Peyer's patch (tissue), 4 donors: Measurements from ENCODE around the gene SRPK2. TPM values are rescaled to one million over a fixed set of nuclear protein-coding genes. Genes with fewer than 3 reads are reported as not detected.

Source experiments
- DNase-seq, 3 donors: peaks; one replicate each; pipeline ENCODE4 v3.0.0-alpha.2; 2017 to 2019
- H3K27ac ChIP-seq, 4 donors: fragments of 200-600 bp; sonication (generic); one replicate each; pipeline ENCODE4 v1.5.1; 2016 to 2019
- H3K27me3 ChIP-seq, 2 donors: fragments of 200-600 bp; sonication (generic); one replicate each; pipeline ENCODE4 v1.5.1; 2019
- H3K36me3 ChIP-seq, 3 donors: fragments of 200-600 bp; sonication (generic); one replicate each; pipeline ENCODE4 v1.5.1; 2016 to 2019
- H3K4me1 ChIP-seq, 4 donors: fragments of 200-600 bp; sonication (generic); one replicate each; pipeline ENCODE4 v1.5.1; 2016 to 2019
- H3K4me3 ChIP-seq, 4 donors: fragments of 200-600 bp; sonication (generic); 1 replicate in 3 of 4; 2 replicates in 1 of 4; pipeline ENCODE4 v1.5.1; 2016 to 2019; ENCODE audit warnings: mild to moderate bottlenecking in 1 of 4
- H3K9me3 ChIP-seq, 4 donors: fragments of 200-600 bp; sonication (generic); one replicate each; pipeline ENCODE4 v1.5.1; 2016 to 2019; ENCODE audit warnings: mild to moderate bottlenecking in 1 of 4
- CTCF ChIP-seq, 6 experiments: fragments of 450-650 bp in 4 of 6; fragments of 200-600 bp in 2 of 6; sonication (generic) in 1 of 6; IDR thresholded peaks; one replicate each; pipeline ENCODE4 v1.5.1; 2017 to 2019; ENCODE audit warnings: antibody characterized with exemption in 6 of 6, mild to moderate bottlenecking in 3 of 6, moderate library complexity in 1 of 6
- POLR2A ChIP-seq, 2 donors: fragments of 450-650 bp; IDR thresholded peaks; one replicate each; pipeline ENCODE4 v1.5.1; 2017; ENCODE audit warnings: antibody characterized with exemption in 2 of 2, mild to moderate bottlenecking in 2 of 2, moderate library complexity in 2 of 2
- small RNA-seq, 2 donors: library from RNA; depleted of rRNA; stranded (forward); fragments of <200 nt; gene quantifications; one replicate each; pipeline ENCODE3, GENCODE V24; 2016
- total RNA-seq, 4 donors: library from RNA; depleted of rRNA; stranded (reverse); fragments of >200 nt; gene quantifications; one replicate each; pipeline ENCODE4 v1.1.0, GENCODE V29; 2016

SRPK2 gene
- total RNA-seq, 4 donors from 2014 or later: 25.7 to 96.6 (median 33.6) TPM

- Histone ChIP-seq H3K4me1 (no peaks in the 10 kb centered on the region), H3K36me3 (peaks cover 0 to 95% (median 0%) of the 10 kb centered on the region in 3 donors), H3K27me3 (no peaks in the 10 kb centered on the region), H3K4me3 (no peak overlapping the region), H3K27ac (no peak overlapping the region), H3K9me3 (no peaks in the 10 kb centered on the region)
- no peak for TF ChIP-seq CTCF (IDR thresholded peaks at IDR 0.05)
- no peak for TF ChIP-seq POLR2A (IDR thresholded peaks at IDR 0.05)
- no peak for DNase-seq
These were observed 315.6 kb downstream of the SRPK2 start for GRCh38 chr7:105073143-105073542.

- no peak overlapping the region for H3K27ac ChIP-seq
- DNase-seq: no peak
- no peaks in the 10 kb centered on the region for H3K9me3 ChIP-seq
- no peaks in the 10 kb centered on the region for H3K4me1 ChIP-seq
- no peak overlapping the region for H3K4me3 ChIP-seq
- peaks cover 0 to 88% (median 0%) of the 10 kb centered on the region in 3 donors for H3K36me3 ChIP-seq
- H3K27me3 ChIP-seq: no peaks in the 10 kb centered on the region
- TF ChIP-seq POLR2A (IDR thresholded peaks at IDR 0.05): no peak
- TF ChIP-seq CTCF (IDR thresholded peaks at IDR 0.05): no peak
These were observed 319.8 kb downstream of the SRPK2 start for GRCh38 chr7:105068886-105069285.

- Histone ChIP-seq H3K36me3 (peaks cover 0 to 87% (median 0%) of the 10 kb centered on the region in 3 donors), H3K4me3 (no peak overlapping the region)
These were observed 321.0 kb downstream of the SRPK2 start for GRCh38 chr7:105067691-105068090.

More at GRCh38 chr7:105067691-105068090, 321.0 kb downstream of the SRPK2 start:
- no peak for DNase-seq
- H3K4me1 ChIP-seq: no peaks in the 10 kb centered on the region
- TF ChIP-seq CTCF (IDR thresholded peaks at IDR 0.05) (no peak), POLR2A (IDR thresholded peaks at IDR 0.05) (no peak)
- no peak overlapping the region for H3K27ac ChIP-seq
- no peaks in the 10 kb centered on the region for H3K27me3 ChIP-seq
- no peaks in the 10 kb centered on the region for H3K9me3 ChIP-seq

Small RNA genes within 50 kb of the gene (small RNA-seq; reads per million reads assigned to genes)
- gene AC005070.2: 0 reads per million in 2 donors
- gene RNU6-1322P: 0 reads per million in 2 donors

Other genes starting within 250 kb of the SRPK2 start
- gene PUS7, start 133.3 kb upstream of the SRPK2 start, total RNA-seq: 10 to 100 TPM in 1 of 4 donors, 1 to 10 TPM in 3; 4.2 to 25.6 (median 7.1) TPM
- 10 to 100 TPM; 17.3 to 30.5 (median 20.3) TPM for gene RINT1, start 143.3 kb upstream of the SRPK2 start, total RNA-seq
- not detected for gene EFCAB10, start 192.6 kb upstream of the SRPK2 start, total RNA-seq